NCI-H510A treated with DMSO at 0.1 percent for 48 hours (cell line): Measurements from ENCODE around the gene SLC17A9.

ENCODE experiments used
- DNase-seq: peaks from one replicate; lab custom pipeline; 2025; lab: John Stamatoyannopoulos, UW

SLC17A9 gene

GRCh38 chr20:62940875-62941274 is 11.6 kb upstream of the SLC17A9 start:
- DNase-seq, result no peak

- no peak for DNase-seq
Observed at GRCh38 chr20:62941792-62942191, 10.7 kb upstream of the SLC17A9 start.

- no peak for DNase-seq
Observed at GRCh38 chr20:62942456-62942855, 10.1 kb upstream of the SLC17A9 start.

GRCh38 chr20:62943396-62943795 is 9.1 kb upstream of the SLC17A9 start:
- DNase-seq, result no peak

- no peak for DNase-seq
Observed at GRCh38 chr20:62944184-62944583, 8.3 kb upstream of the SLC17A9 start.

GRCh38 chr20:62944746-62945145 is 7.8 kb upstream of the SLC17A9 start:
- DNase-seq, result no peak

- no peak for DNase-seq
Observed at GRCh38 chr20:62945771-62946339, 6.7 kb upstream of the SLC17A9 start.

GRCh38 chr20:62946918-62947317 is 5.6 kb upstream of the SLC17A9 start:
- DNase-seq, result no peak

GRCh38 chr20:62947532-62948300 is 4.8 kb upstream of the SLC17A9 start:
- DNase-seq, result no peak

GRCh38 chr20:62949153-62949821 is 3.2 kb upstream of the SLC17A9 start:
- DNase-seq, result no peak

GRCh38 chr20:62949962-62950361 is 2.5 kb upstream of the SLC17A9 start:
- no peak for DNase-seq

GRCh38 chr20:62950741-62951140 is 1.8 kb upstream of the SLC17A9 start:
- DNase-seq, result no peak

GRCh38 chr20:62951143-62951895 is 1.2 kb upstream of the SLC17A9 start:
- no peak for DNase-seq

- DNase-seq, result no peak
Observed at GRCh38 chr20:62951896-62952372, 575 bp upstream of the SLC17A9 start.

- DNase-seq, result no peak
Observed at GRCh38 chr20:62952968-62953838, 694 bp downstream of the SLC17A9 start.

GRCh38 chr20:62953839-62954703 is 1.6 kb downstream of the SLC17A9 start:
- peak; percentile 29 for DNase-seq

- no peak for DNase-seq
Observed at GRCh38 chr20:62955519-62956386, 3.2 kb downstream of the SLC17A9 start.

GRCh38 chr20:62956387-62957135 is 4.1 kb downstream of the SLC17A9 start:
- DNase-seq, result no peak
